GM10248 (cell line): ENCODE data around the gene COG2.
"Not testable (repeated sequence)": the region's sequence is repeated elsewhere in the genome, so short reads cannot be mapped to it uniquely, and the experiment has no call there.

ENCODE experiments used
- CTCF ChIA-PET: fragments of 300-600 bp; sonication (Branson Sonifier 250); formaldehyde crosslinking; extraction: SDS; loops from one replicate; lab custom pipeline; 2021; ENCODE audit warnings: antibody characterized with exemption; lab: Yijun Ruan, JAX
- POLR2A ChIA-PET: fragments of 350-650 bp; sonication (Branson Sonifier 250); formaldehyde crosslinking; extraction: SDS; loops from one replicate; lab custom pipeline; 2020; ENCODE audit warnings: antibody characterized with exemption; lab: Yijun Ruan, JAX
- DNase-seq: peaks from one replicate; pipeline ENCODE4 v3.0.0; 2012; ENCODE audit errors: extremely low spot score
- CTCF ChIP-seq: IDR thresholded peaks from 2 replicates; pipeline ENCODE4 v1.5.1; 2012; ENCODE audit warnings: mild to moderate bottlenecking, low read depth; ENCODE audit errors: extremely low read depth, missing control alignments, control extremely low read depth

COG2 gene

DNA sequence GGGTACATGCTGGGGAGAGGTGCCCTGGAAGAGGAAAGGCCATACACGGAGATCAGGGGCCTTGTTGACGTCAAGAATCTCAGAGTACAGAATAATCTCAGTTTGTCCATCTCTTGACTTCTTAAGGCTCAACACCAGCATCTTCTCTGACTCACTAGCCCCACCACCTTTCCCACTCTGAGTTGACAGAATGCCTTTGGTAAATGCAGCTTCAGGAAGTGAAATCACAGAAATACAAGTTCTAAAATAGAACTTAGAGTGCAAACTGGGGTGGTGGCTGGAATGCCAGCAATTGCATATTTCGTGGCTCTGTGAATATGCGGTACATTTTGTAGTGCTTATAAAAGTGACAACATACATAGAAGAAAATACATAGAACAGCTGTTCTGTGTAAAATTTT is 1.6 kb downstream of the COG2 start:
- DNase-seq: peak; percentile 18
- POLR2A ChIA-PET: no interaction called here

GRCh38 chr1:230646710-230647302 is 4.5 kb downstream of the COG2 start:
- no peak for TF ChIP-seq CTCF
- POLR2A ChIA-PET: no interaction called here
- CTCF ChIA-PET: no interaction called here
- DNase-seq: no peak

More for the DNA sequence above, 1.6 kb downstream of the COG2 start:
- TF ChIP-seq CTCF: no peak
- CTCF ChIA-PET: interaction anchor here (1.0 to 3.1 kb wide), 13 partner anchors 8 to 1388 kb away, joined by 3 to 22 read pairs (median 4); partner anchors contain the start of gene SPRTN

DNA sequence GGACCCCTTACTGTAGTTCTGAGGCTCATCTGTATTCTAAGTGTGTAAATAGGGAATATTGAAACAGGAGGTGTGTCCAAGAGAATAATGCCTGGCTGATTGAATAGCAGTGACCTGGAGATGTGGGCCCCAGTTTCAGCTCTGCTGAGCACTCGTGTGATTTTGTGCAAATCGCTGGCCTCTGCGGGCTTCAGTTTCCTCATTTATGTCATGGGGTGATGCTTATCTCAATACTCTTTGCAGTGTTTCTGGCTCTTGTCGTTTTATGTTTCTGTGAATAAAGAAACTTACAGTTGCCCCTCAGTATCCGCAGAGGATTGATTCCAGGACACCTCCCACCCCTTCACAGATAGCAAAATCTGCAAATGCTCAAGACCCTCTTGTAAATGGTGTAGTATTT is 5.0 kb downstream of the COG2 start:
- no peak for DNase-seq
- ChIA-PET CTCF (no interaction called here), POLR2A (no interaction called here)
- TF ChIP-seq CTCF: no peak

GRCh38 chr1:230648114-230648513 is 5.8 kb downstream of the COG2 start:
- DNase-seq: no peak
- POLR2A ChIA-PET: no interaction called here
- TF ChIP-seq CTCF: no peak

GRCh38 chr1:230650300-230650699 is 8.0 kb downstream of the COG2 start:
- POLR2A ChIA-PET: interaction anchor here (0.6 kb wide), 1 partner anchor 15 kb away, joined by 5 read pairs; no protein-coding TSS in a partner anchor
- DNase-seq: no peak
- no peak for TF ChIP-seq CTCF
- CTCF ChIA-PET: interaction anchor here (1.2 kb wide), 1 partner anchor 8 kb away, joined by 10 read pairs; the partner anchor contains the start of gene COG2

More at GRCh38 chr1:230648114-230648513, 5.8 kb downstream of the COG2 start:
- CTCF ChIA-PET: no interaction called here

GRCh38 chr1:230651235-230651634 is 9.0 kb downstream of the COG2 start:
- ChIA-PET CTCF (interaction anchor here (0.9 to 1.2 kb wide), 3 partner anchors 9 to 31 kb away, joined by 3 to 10 read pairs (median 4); partner anchors contain the start of gene COG2), POLR2A (no interaction called here)
- no peak for DNase-seq
- no peak for TF ChIP-seq CTCF

GRCh38 chr1:230656719-230657118 is 14.4 kb downstream of the COG2 start:
- DNase-seq, POLR2A ChIA-PET: not testable (repeated sequence)
- CTCF ChIA-PET: interaction anchor here (1.1 kb wide), 1 partner anchor 14 kb away, joined by 4 read pairs; no protein-coding TSS in a partner anchor

GRCh38 chr1:230658103-230658502 is 15.8 kb downstream of the COG2 start:
- CTCF ChIA-PET: interaction anchor here (1.8 kb wide), 1 partner anchor 15 kb away, joined by 5 read pairs; no protein-coding TSS in a partner anchor
- DNase-seq, POLR2A ChIA-PET: not testable (repeated sequence)
